Measurements from ENCODE around the gene ENGASE.

Gene ENGASE

GRCh38 chr17:79131701-79132100, 57.1 kb downstream of the ENGASE start:
- Histone ChIP-seq H3K9me3 (ENCODE audit: low read length) (no peaks in the 10 kb centered on the region), H2AFZ (ENCODE audit: low read depth, low read length) (no peak overlapping the region), H3K4me1 (ENCODE audit: insufficient read depth, low read length) (no peaks in the 10 kb centered on the region), H3K4me3 (ENCODE audit: low read length) (no peak overlapping the region), H3K27me3 (ENCODE audit: insufficient read depth, low read length) (peaks cover 62% of the 10 kb centered on the region), H3K36me3 (ENCODE audit: insufficient read depth, low read length) (no peaks in the 10 kb centered on the region)

GRCh38 chr17:79132271-79133064, 57.8 kb downstream of the ENGASE start:
- Histone ChIP-seq H2AFZ (ENCODE audit: low read depth, low read length) (no peak overlapping the region), H3K27me3 (ENCODE audit: insufficient read depth, low read length) (peaks cover 58% of the 10 kb centered on the region), H3K9me3 (ENCODE audit: low read length) (no peaks in the 10 kb centered on the region), H3K4me3 (ENCODE audit: low read length) (no peak overlapping the region), H3K4me1 (ENCODE audit: insufficient read depth, low read length) (no peaks in the 10 kb centered on the region), H3K36me3 (ENCODE audit: insufficient read depth, low read length) (no peaks in the 10 kb centered on the region)

GRCh38 chr17:79133214-79133613, 58.6 kb downstream of the ENGASE start:
- Histone ChIP-seq H3K27me3 (ENCODE audit: insufficient read depth, low read length) (peaks cover 52% of the 10 kb centered on the region), H2AFZ (ENCODE audit: low read depth, low read length) (no peak overlapping the region), H3K4me1 (ENCODE audit: insufficient read depth, low read length) (no peaks in the 10 kb centered on the region)

GRCh38 chr17:79133985-79134384, 59.4 kb downstream of the ENGASE start:
- Histone ChIP-seq H3K4me1 (ENCODE audit: insufficient read depth, low read length) (no peaks in the 10 kb centered on the region), H3K27me3 (ENCODE audit: insufficient read depth, low read length) (peaks cover 47% of the 10 kb centered on the region), H2AFZ (ENCODE audit: low read depth, low read length) (no peak overlapping the region), H3K9me3 (ENCODE audit: low read length) (no peaks in the 10 kb centered on the region), H3K4me3 (ENCODE audit: low read length) (no peak overlapping the region), H3K36me3 (ENCODE audit: insufficient read depth, low read length) (no peaks in the 10 kb centered on the region)

More at GRCh38 chr17:79133214-79133613, 58.6 kb downstream of the ENGASE start:
- Histone ChIP-seq H3K4me3 (ENCODE audit: low read length) (no peak overlapping the region), H3K9me3 (ENCODE audit: low read length) (no peaks in the 10 kb centered on the region), H3K36me3 (ENCODE audit: insufficient read depth, low read length) (no peaks in the 10 kb centered on the region)

- peaks cover 39% of the 10 kb centered on the region for H3K27me3 ChIP-seq (ENCODE audit: insufficient read depth, low read length)
- H3K4me3 ChIP-seq (ENCODE audit: low read length): no peak overlapping the region
- H3K4me1 ChIP-seq (ENCODE audit: insufficient read depth, low read length): no peaks in the 10 kb centered on the region
- no peaks in the 10 kb centered on the region for H3K36me3 ChIP-seq (ENCODE audit: insufficient read depth, low read length)
- H2AFZ ChIP-seq (ENCODE audit: low read depth, low read length): no peak overlapping the region
- no peaks in the 10 kb centered on the region for H3K9me3 ChIP-seq (ENCODE audit: low read length)
Measured at GRCh38 chr17:79135011-79135410, 60.4 kb downstream of the ENGASE start.

- no peak overlapping the region for H3K4me3 ChIP-seq (ENCODE audit: low read length)
- no peaks in the 10 kb centered on the region for H3K36me3 ChIP-seq (ENCODE audit: insufficient read depth, low read length)
- no peak overlapping the region for H2AFZ ChIP-seq (ENCODE audit: low read depth, low read length)
- H3K4me1 ChIP-seq (ENCODE audit: insufficient read depth, low read length): no peaks in the 10 kb centered on the region
- no peaks in the 10 kb centered on the region for H3K9me3 ChIP-seq (ENCODE audit: low read length)
- peaks cover 34% of the 10 kb centered on the region for H3K27me3 ChIP-seq (ENCODE audit: insufficient read depth, low read length)
Measured at GRCh38 chr17:79135628-79136405, 61.2 kb downstream of the ENGASE start.

Data from neuron (in vitro differentiated cells).